ENCODE data around the gene SNX20. TPM values are rescaled to one million over a fixed set of nuclear protein-coding genes. Genes with fewer than 3 reads are reported as not detected.

Gene SNX20
- total RNA-seq, 4 donors from 2014 or later, result 0.17 to 4.0 (median 1.9) TPM

- DNase-seq, result no peak
- no peaks in the 10 kb centered on the region for H3K36me3 ChIP-seq
- H3K4me3 ChIP-seq, result no peak overlapping the region
- H3K4me1 ChIP-seq, result peaks cover 11 to 14% of the 10 kb centered on the region in 2 donors
- no peaks in the 10 kb centered on the region for H3K27me3 ChIP-seq
- in situ Hi-C loops (cut with MboI; ENCODE audit: low sequenced_read_pairs in 4 of 4), result no loop called here
- no peak for ATAC-seq
- TF ChIP-seq POLR2A (IDR thresholded peaks at IDR 0.05), result no peak
- TF ChIP-seq, protein P1, sequence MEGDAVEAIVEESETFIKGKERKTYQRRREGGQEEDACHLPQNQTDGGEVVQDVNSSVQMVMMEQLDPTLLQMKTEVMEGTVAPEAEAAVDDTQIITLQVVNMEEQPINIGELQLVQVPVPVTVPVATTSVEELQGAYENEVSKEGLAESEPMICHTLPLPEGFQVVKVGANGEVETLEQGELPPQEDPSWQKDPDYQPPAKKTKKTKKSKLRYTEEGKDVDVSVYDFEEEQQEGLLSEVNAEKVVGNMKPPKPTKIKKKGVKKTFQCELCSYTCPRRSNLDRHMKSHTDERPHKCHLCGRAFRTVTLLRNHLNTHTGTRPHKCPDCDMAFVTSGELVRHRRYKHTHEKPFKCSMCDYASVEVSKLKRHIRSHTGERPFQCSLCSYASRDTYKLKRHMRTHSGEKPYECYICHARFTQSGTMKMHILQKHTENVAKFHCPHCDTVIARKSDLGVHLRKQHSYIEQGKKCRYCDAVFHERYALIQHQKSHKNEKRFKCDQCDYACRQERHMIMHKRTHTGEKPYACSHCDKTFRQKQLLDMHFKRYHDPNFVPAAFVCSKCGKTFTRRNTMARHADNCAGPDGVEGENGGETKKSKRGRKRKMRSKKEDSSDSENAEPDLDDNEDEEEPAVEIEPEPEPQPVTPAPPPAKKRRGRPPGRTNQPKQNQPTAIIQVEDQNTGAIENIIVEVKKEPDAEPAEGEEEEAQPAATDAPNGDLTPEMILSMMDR (IDR thresholded peaks at IDR 0.05 in 4 of 5, conservative IDR thresholded peaks at IDR 0.05 in 1 of 5), result no peak
- intact Hi-C loops (cut with DNase I; ENCODE audit: low total_unique reads), result no loop called here
- H3K27ac ChIP-seq, result no peak overlapping the region
- peaks cover 0 to 13% (median 0%) of the 10 kb centered on the region in 3 donors for H3K9me3 ChIP-seq
Observed at GRCh38 chr16:50706250-50706649, 25.1 kb upstream of the SNX20 start.

DNA sequence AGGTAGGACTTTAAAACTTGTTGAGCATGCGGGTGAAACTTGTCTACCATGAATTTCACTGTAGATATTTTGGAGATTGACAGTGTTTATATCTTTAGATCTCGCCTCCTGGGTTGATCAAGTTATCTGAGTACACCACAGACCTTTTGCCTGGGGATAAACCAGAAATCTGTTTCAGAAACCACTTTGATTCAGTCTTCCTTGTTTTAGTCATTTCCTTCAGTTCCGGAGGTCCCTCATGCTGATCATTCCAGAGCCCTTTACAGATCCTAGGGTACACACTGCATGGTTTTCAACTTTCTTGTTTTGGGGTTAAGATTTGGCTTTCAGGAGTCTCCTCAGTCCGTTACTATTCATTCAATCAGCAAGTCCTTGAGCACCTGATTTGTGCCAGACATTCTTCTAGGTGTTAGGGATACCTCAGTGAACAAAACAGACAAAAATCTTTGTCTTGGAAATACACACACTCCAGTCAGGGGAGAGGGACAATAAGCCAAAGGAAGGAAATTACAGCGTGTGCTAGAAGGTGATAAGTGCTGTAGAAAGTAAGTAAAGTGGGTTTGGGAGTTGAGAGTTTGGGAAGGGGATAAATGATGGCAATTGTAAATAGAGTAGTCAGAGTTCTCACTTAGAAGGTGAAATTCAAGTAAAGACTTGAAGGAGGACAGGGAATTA is 24.5 kb upstream of the SNX20 start:
- no peak overlapping the region for H3K4me3 ChIP-seq
- H3K27ac ChIP-seq, result no peak overlapping the region
- TF ChIP-seq, protein P1 (IDR thresholded peaks at IDR 0.05 in 4 of 5, conservative IDR thresholded peaks at IDR 0.05 in 1 of 5), result no peak
- TF ChIP-seq POLR2A (IDR thresholded peaks at IDR 0.05), result no peak
- intact Hi-C loops (cut with DNase I; ENCODE audit: low total_unique reads) (no loop called here), in situ Hi-C loops (cut with MboI; ENCODE audit: low sequenced_read_pairs in 4 of 4) (no loop called here)
- no peak for DNase-seq
- H3K36me3 ChIP-seq, result no peaks in the 10 kb centered on the region
- H3K9me3 ChIP-seq, result peaks cover 0 to 13% (median 0%) of the 10 kb centered on the region in 3 donors
- H3K27me3 ChIP-seq, result no peaks in the 10 kb centered on the region
- peaks cover 9 to 10% of the 10 kb centered on the region in 2 donors for H3K4me1 ChIP-seq
- ATAC-seq, result no peak

GRCh38 chr16:50704245-50704644 is 23.1 kb upstream of the SNX20 start:
- no peak for ATAC-seq
- in situ Hi-C loops (cut with MboI; ENCODE audit: low sequenced_read_pairs in 4 of 4), result no loop called here
- no peak overlapping the region for H3K4me3 ChIP-seq
- no peak overlapping the region for H3K27ac ChIP-seq
- TF ChIP-seq, protein P1 (IDR thresholded peaks at IDR 0.05 in 4 of 5, conservative IDR thresholded peaks at IDR 0.05 in 1 of 5), result no peak
- no peak for TF ChIP-seq POLR2A (IDR thresholded peaks at IDR 0.05)
- peaks cover 0 to 13% (median 0%) of the 10 kb centered on the region in 3 donors for H3K9me3 ChIP-seq
- no peak for DNase-seq
- H3K27me3 ChIP-seq, result no peaks in the 10 kb centered on the region
- intact Hi-C loops (cut with DNase I; ENCODE audit: low total_unique reads), result no loop called here
- no peaks in the 10 kb centered on the region for H3K36me3 ChIP-seq
- H3K4me1 ChIP-seq, result peaks cover 22% of the 10 kb centered on the region in 2 donors

GRCh38 chr16:50702725-50703124 is 21.6 kb upstream of the SNX20 start:
- H3K27me3 ChIP-seq, result no peaks in the 10 kb centered on the region
- H3K9me3 ChIP-seq, result peaks cover 0 to 13% (median 0%) of the 10 kb centered on the region in 3 donors
- peak; percentile 73 to 82 for ATAC-seq
- intact Hi-C loops (cut with DNase I; ENCODE audit: low total_unique reads), result no loop called here
- no peak overlapping the region for H3K4me3 ChIP-seq
- H3K4me1 ChIP-seq, result peaks cover 32 to 37% of the 10 kb centered on the region in 2 donors
- H3K36me3 ChIP-seq, result no peaks in the 10 kb centered on the region
- peak; percentile 66 to 75 for DNase-seq
- peak overlapping the region; percentile 82 to 87 (median 85) for H3K27ac ChIP-seq
- in situ Hi-C loops (cut with MboI; ENCODE audit: low sequenced_read_pairs in 4 of 4), result no loop called here
- no peak for TF ChIP-seq POLR2A (IDR thresholded peaks at IDR 0.05)
- TF ChIP-seq, protein P1 (IDR thresholded peaks at IDR 0.05 in 4 of 5, conservative IDR thresholded peaks at IDR 0.05 in 1 of 5), result no peak

All from gastrocnemius medialis (tissue), 4 donors.